K562 (cell line): ENCODE measurements around the gene GPR32. TPM values are rescaled to one million over a fixed set of nuclear protein-coding genes. Genes with fewer than 3 reads are reported as not detected.

Experiments
- CBX8 ChIP-seq: fragments of 200-600 bp; sonication (generic); IDR thresholded peaks from 2 replicates; pipeline ENCODE4 v1.6.1; 2012; ENCODE audit warnings: borderline replicate concordance, mixed run types, low read depth, mild to moderate bottlenecking, moderate library complexity, mixed read lengths, low read length, control low read depth, inconsistent platforms; ENCODE audit not compliant: poor library complexity, severe bottlenecking; ENCODE audit errors: extremely low read depth
- CCAR2 ChIP-seq: fragments of 200-400 bp; formaldehyde crosslinking; IDR thresholded peaks from 2 replicates; pipeline ENCODE4 v1.6.1; 2017; ENCODE audit warnings: mild to moderate bottlenecking, low read depth, low read length
- LCOR ChIP-seq: sonication (generic); formaldehyde crosslinking; IDR thresholded peaks from 2 replicates; pipeline ENCODE4 v1.8.0; 2022; ENCODE audit warnings: mild to moderate bottlenecking, missing genetic modification reagents
- NBN ChIP-seq: fragments of 450-650 bp; IDR thresholded peaks from 2 replicates; pipeline ENCODE4 v1.6.1; 2016; ENCODE audit warnings: low read depth, mild to moderate bottlenecking
- POLR2H ChIP-seq: IDR thresholded peaks from 2 replicates; pipeline ENCODE4 v1.6.1; 2016; ENCODE audit warnings: missing genetic modification characterization, low read depth, mild to moderate bottlenecking, control low read depth, missing compliant biosample characterization, moderate library complexity
- RAD51 ChIP-seq: fragments of 450-650 bp; IDR thresholded peaks from 2 replicates; pipeline ENCODE4 v1.7.1; 2016; ENCODE audit warnings: low read depth, mild to moderate bottlenecking, borderline replicate concordance
- THRA ChIP-seq: fragments of 450-650 bp; IDR thresholded peaks from 2 replicates; pipeline ENCODE4 v1.6.1; 2017; ENCODE audit warnings: mild to moderate bottlenecking, moderate library complexity
- WHSC1 ChIP-seq: IDR thresholded peaks from one replicate; pipeline ENCODE4 v1.6.1; 2012; ENCODE audit warnings: low read length, control low read depth, inconsistent platforms
- YY1 ChIP-seq, 3 experiments: IDR thresholded peaks; 2 replicates each; pipeline ENCODE4 v1.6.1; 2011; ENCODE audit warnings: low read length in 2 of 3, mild to moderate bottlenecking in 2 of 3, moderate library complexity in 2 of 3, borderline replicate concordance in 1 of 3, control low read depth in 1 of 3, low read depth in 1 of 3; ENCODE audit not compliant: insufficient read depth in 3 of 3, insufficient replicate concordance in 2 of 3, control insufficient read depth in 1 of 3, insufficient read length in 1 of 3; ENCODE audit errors: extremely low read depth in 1 of 3
- ZBTB11 ChIP-seq, 3 experiments: fragments of 200-800 bp in 1 of 3; fragments of 250-450 bp in 1 of 3; fragments of 450-650 bp in 1 of 3; sonication (Bioruptor Pico) in 1 of 3; sonication (Bioruptor generic) in 1 of 3; formaldehyde crosslinking in 1 of 3; IDR thresholded peaks; 2 replicates each; pipeline versions ENCODE4 v1.6.1 to v1.8.0; 2016 to 2022; ENCODE audit warnings: mild to moderate bottlenecking in 2 of 3, missing genetic modification characterization in 2 of 3, missing compliant biosample characterization in 1 of 3, moderate library complexity in 1 of 3
- ZNF318 ChIP-seq, 2 experiments: fragments of 450-650 bp; IDR thresholded peaks; 2 replicates each; pipeline ENCODE4 v1.6.1; 2016; ENCODE audit warnings: mild to moderate bottlenecking in 2 of 2, borderline replicate concordance in 1 of 2, low read depth in 1 of 2, moderate library complexity in 1 of 2
- ZNF77 ChIP-seq: fragments of 250-450 bp; sonication (Bioruptor Pico); IDR thresholded peaks from 2 replicates; pipeline ENCODE4 v1.5.0; 2020
- polyA plus RNA-seq, 8 experiments: library from polyadenylated mRNA; depleted of rRNA in 4 of 8; stranded (reverse) in 5 of 8; unstranded in 3 of 8; fragments of >200 nt; fragmentation: Nextera tagmentation in 2 of 8; fragmentation: Illumina TruSeq in 1 of 8; extraction: Ambion mirVana in 2 of 8; extraction: Trizol in 1 of 8; gene quantifications; 2 replicates each; pipeline versions ENCODE4 v1.2.1 to v1.2.3, GENCODE V29; 2011 to 2014; ENCODE audit warnings: inconsistent platforms in 1 of 8, missing spikeins in 1 of 8
- total RNA-seq, 7 experiments: library from RNA; depleted of rRNA in 6 of 7; stranded (reverse); fragments of >200 nt in 6 of 7; fragmentation: Illumina TruSeq in 2 of 7; extraction: Trizol in 2 of 7; gene quantifications; 2 replicates each; pipeline versions ENCODE4 v1.2.1 to v1.2.3, GENCODE V29; 2011 to 2021; ENCODE audit warnings: low replicate concordance in 1 of 7

Gene GPR32
- total and polyA plus RNA-seq, 9 of the 15 experiments (the other 6 are each of a cell fraction or from before 2014, with no cell fraction given) = not detected

DNA sequence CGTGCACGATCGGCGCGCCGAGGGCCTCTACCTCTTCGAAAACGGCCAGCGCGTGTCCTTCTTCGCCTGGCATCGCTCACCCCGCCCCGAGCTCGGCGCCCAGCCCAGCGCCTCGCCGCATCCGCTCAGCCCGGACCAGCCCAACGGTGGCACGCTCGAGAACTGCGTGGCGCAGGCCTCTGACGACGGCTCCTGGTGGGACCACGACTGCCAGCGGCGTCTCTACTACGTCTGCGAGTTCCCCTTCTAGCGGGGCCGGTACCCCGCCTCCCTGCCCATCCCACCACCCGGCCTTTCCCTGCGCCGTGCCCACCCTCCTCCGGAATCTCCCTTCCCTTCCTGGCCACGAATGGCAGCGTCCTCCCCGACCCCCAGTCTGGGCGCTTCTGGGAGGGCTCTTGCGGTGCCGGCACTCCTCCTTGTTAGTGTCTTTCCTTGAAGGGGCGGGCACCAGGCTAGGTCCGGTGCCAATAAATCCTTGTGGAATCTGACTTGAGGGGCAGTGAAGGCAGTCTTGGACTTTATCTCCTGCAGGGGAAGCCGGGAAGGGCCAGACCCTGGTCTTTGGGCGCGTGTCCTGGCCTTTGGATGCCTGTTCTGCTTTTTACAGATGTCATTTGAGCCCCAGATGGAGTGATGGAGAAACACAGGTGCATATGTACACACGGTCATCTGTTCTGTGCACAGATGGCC lies 44.9 kb upstream of the GPR32 start (continued):
- TF ChIP-seq YY1 (IDR thresholded peaks at IDR 0.05; ENCODE audit: borderline replicate concordance in 1 of 3, control insufficient read depth in 1 of 3, extremely low read depth in 1 of 3, insufficient read depth in 3 of 3, insufficient read length in 1 of 3, insufficient replicate concordance in 2 of 3, low read depth in 1 of 3, low read length in 2 of 3) = no peak
- peak in 2 of 3 experiments; percentile 76 to 87; a peak in 4 of 6 replicates for TF ChIP-seq ZBTB11 (CRISPR knock-in tag; IDR thresholded peaks at IDR 0.05)
- TF ChIP-seq CCAR2 = no peak
- TF ChIP-seq ZNF318 (IDR thresholded peaks at IDR 0.05; ENCODE audit: borderline replicate concordance in 1 of 2, low read depth in 1 of 2) = no peak
- no peak for TF ChIP-seq CBX8
- no peak for TF ChIP-seq WHSC1
- no peak for TF ChIP-seq ZNF77 (CRISPR knock-in tag)
- TF ChIP-seq NBN = peak; percentile 35; the same call in 1 of the 2 replicates
- no peak for TF ChIP-seq THRA
- TF ChIP-seq LCOR (CRISPR knock-in tag) = peak; percentile 57; the same call in 1 of the 2 replicates
- no peak; the same call in 1 of the 2 replicates for TF ChIP-seq POLR2H (tag)
- TF ChIP-seq RAD51 = no peak
